Germinal center (tissue), 1 donor: Measurements from ENCODE around the gene ERI3.

ENCODE experiments used
- DNase-seq: peaks from one replicate; pipeline ENCODE4 v3.0.0; 2012; ENCODE audit warnings: mixed read lengths, low spot score

The ERI3 gene

DNA sequence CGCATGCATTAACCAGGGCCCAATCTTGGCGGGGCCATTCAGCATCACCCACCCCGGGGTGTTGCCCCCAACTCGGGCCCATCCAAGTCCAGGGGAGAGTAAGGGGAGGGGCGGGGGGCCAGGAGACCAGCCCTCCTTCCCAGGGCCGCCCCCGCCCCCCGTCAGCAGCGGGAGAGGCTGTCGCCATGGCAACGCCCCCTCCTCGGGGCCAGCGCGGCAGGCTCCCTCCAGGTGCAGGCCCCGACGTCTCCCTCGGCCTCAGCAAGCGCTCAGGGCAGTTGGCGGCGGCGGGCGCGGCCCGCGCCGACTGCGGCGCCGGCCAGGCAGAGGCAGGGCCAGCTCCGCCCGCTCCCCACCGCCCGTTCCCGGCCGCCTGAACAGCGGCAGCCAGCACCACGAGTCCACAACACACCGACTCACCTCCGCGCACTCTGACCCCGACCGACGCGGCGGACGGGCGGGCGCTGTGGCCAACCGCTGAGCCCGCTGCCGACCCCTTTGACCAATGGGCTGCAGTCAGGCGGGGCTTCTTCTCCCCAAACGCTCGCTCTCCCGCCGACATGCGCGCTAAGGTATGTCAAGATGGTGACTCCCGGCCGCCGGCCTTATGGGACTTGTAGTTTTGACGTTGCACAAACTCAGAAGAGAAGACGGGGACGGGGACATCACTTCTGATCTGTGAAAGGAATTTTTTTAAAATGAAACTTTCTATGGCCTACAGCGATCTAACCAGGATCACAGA, at the start of gene ERI3:
Gene ERI3 (minus strand): TSS at position 418 of the 742 bp plus-strand sequence. CDS start 231 bp downstream, at position 187.
- DNase-seq = peak; percentile 99

DNA sequence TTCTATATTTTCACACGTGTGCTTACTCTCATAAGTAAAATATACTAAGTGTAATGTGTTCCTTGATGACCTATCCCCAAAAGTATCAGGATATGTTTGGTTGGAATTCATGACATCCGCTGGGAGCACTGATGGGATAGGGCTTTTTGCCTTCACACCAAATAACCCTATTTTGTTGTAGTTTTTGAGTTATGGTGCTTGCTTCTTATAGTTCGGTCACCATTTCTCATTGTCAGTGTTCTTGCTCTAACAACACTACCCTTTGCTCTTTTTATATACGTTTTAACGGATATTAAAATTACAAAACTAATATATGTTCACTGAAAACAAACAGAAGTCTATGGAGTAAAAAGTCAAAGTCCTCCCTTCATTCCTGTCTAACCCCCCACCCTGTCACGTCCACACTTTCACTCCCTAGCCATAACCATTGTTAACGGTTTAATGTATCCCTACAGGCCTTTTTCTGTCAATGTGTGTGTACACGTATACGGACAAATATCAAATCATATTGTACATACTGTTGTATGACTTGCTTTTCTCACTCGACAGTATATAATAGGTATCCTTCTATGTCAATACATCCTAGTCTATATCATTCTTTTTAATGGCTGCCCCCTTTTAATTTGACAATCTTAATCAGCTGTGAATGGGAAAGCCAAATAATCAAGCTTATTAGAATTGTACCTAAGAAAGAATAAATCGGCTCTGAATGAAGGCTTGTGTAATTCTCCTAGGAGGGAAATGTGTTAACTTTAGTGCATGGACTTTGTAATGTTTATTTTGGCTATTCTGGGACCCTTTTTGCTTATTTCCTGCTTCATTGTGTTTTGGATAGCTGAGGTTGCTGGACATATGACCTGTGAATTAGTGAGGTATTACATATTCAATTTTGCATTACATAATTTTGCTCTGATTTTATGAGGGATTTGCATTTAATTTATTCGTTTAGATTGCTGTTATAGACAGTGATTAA, 46.5 kb upstream of the ERI3 start:
- no peak for DNase-seq

GRCh38 chr1:44390277-44390676, 35.2 kb upstream of the ERI3 start:
- DNase-seq = no peak

DNA sequence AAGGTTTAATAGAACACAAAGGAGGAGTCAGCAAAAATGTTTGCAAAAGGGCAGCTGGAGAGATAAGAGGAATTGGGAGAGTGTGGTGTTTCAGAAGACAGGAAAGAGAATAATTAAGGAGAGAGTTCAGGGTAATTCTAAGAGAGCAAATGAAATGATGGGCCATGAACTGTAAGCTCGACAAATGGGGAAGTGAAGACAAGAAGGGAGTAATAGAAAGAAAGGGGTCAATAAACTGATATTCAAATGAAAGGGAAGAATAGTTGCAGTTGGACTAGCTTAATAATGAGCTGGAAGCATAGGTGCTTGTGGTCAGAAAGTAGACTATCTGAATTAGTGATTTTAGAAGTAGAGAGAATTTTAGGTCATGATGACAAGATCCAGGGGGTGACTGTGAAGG, 34.4 kb upstream of the ERI3 start:
- no peak for DNase-seq

DNA sequence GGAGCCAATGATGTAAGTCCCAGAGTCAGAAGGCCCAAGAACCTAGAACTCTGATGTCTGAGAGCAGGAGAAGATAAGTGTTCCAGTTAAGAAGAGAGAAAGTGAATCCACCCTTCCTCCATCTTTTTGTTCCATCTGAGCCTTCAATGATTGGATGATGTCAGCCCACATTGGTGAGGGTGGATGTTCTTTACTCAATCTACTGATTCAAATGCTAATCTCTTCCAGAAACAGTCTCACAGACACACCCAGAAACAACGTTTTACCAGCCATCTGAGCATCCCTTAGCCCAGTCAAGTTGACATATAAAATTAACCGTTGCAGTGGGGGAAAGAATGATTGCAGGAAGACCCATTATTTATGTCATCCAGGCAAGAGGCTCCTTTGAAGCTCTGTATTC, 33.5 kb upstream of the ERI3 start:
- DNase-seq = no peak

DNA sequence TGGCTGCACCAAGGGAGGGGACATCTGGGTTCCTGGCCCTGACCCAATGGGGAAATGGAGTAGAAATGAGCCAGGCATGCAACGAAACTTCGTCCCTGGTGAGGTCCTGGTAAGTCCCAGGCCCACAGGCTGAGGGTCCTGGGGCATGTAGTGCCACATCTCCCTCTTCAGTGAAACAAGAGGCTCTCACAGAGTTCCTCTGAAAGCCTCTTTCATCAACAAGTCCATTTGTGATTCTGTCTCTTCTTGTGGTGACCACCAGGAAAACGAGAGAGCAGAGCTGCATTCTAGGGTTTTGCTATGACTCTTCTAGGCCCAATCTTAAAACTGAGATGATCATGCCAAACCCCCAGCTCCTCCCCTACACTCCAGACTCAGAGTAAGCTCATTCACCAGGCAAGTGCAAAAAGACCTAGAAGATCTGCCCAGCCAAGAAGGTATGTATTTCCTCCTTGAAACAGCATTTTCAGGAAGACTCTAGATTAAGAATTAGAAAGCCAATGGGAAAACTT, 25.7 kb upstream of the ERI3 start:
- no peak for DNase-seq

GRCh38 chr1:44377925-44378784, 23.1 kb upstream of the ERI3 start:
- DNase-seq = peak; percentile 60

DNA sequence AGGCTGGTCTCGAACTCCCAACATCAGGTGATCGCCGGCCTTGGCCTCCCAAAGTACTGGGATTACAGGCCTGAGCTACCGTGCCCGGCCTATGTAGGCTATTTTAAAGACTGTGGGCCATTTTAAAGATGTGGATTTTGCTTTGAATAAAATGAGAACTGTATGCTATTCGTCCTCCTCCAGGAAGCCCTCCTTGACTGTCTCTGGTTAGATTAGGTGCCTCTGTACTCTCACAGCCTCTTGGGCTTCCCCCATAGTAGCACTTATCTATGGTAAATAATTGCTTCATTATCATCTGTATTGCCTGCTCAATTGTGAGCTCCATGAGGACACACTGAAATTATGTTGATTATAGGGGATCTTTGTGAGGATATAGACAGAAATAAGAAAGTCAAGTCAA, 20.5 kb upstream of the ERI3 start:
- DNase-seq = no peak

DNA sequence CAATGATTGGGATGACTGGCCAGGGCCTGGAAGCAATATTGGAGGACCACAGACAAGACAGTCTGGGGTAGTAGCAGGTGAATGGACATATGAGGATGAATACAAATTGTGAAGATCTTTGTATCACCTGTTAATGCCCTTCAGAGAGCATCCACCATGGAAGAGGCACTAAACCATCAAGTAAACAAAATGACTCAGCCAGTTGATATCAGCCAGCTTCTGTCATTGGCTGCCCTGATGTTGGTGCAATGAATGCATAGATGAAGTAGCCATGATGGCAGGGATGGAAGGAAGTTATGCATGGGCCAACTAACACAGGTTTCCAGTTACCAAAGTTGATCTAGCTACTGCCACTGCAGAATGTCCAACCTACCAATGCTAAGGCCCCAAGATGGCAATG, 16.1 kb upstream of the ERI3 start:
- DNase-seq = no peak

- no peak for DNase-seq
These were observed 13.6 kb upstream of the ERI3 start for GRCh38 chr1:44368471-44369151.

- no peak for DNase-seq
These were observed 12.9 kb upstream of the ERI3 start for GRCh38 chr1:44367944-44368343.

DNA sequence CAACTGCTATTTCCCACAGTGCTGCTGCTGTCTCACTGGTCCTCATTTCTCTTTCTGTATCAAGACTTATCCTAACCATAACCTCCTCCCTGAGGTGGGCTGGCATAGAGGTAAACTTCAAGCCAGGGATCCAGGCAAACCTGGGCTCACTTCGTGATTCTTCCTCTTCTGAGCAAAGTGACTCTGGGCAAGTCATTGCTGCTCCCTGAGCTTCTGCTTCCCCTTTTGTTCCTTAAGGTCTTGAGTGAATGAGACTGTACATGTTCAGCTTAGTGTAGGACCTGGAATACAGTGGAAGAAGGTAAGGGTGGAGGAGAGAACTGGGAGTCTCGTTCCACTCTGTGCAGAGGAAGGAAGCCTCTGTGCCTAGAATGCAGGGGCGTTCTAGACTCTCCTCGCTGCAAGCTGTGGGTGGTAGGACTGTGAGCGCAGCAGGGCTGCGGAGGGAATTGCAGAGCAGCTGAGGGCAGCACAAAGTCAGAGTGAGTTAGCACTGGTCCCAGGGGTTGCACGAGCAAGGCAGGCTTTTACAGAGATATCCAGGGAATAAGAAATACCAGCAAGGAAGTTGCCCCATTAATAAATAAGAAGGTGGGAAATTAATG, 11.4 kb upstream of the ERI3 start:
- no peak for DNase-seq

DNA sequence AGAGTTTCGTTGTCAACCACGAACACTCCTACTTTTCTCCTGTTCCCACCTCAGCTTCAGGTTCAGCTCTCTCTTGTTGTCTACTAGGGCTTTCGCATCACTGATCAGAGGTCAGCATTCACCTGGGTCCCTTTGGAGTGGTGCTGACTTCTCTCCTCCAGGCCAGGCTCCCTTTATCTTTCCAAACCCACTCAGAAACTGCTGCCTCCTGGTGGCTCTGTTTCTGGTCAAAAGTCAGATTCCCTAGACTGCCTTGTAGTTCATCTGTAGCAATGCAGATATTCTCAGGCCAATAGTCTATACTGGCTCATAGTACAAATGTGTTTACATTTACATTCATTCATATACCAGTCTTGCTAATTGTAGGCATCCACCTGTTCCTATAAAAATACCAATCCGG, 6.4 kb upstream of the ERI3 start:
- DNase-seq = no peak

DNA sequence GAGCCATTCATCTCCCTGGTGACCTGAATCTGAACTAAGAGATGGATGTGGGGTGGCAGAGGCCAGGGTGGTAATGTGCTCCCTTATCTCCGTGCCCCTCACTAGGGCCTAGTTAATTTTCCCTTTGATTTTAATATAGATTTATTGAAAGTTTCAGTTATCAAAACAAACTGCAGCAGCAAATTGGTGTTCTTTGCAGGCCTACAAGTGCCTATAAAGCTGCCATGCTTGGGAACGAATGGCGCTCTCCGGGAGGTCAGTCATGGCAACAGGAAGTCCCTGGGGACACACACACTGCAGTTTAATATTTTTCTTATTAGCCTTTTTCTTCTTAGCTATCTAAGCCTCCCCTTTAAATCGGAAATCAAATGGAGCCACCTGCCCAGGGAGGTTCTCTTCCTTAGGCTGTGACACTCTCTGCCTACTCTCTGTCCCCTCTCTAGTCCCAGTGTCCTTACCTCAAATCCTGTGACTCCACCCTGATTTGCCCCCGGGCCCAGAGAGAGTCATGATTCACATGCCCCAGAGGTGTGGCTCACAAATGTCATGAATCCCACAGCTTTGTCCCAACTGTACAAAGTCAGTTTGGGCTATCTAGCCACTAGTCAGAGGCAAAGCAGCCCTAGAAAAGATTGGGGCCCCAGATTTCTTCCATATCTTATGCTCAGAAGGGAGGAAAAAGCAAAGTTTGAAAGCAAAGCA, 4.3 kb upstream of the ERI3 start:
- DNase-seq = no peak

DNA sequence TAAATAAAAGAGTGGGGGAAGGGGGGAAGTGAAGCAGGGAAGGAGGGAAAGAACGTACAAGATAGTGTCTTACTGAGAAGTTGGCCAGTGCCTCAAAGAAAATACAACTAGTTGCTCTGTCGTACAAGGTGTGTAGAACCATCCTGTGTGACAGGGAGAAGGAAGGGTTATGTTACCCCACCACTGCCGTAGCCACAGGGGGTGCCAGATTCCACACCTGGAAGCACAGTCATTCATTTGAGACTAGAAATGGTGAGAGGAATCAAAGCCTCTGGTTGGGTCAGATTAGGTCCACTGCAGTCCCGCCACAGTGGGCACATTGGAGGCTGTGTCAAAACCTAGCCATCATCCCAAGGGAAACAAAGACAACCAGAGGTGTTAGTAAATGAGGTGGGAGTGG, 2.7 kb upstream of the ERI3 start:
- no peak for DNase-seq

GRCh38 chr1:44355582-44356305, 687 bp upstream of the ERI3 start:
- DNase-seq = no peak

DNA sequence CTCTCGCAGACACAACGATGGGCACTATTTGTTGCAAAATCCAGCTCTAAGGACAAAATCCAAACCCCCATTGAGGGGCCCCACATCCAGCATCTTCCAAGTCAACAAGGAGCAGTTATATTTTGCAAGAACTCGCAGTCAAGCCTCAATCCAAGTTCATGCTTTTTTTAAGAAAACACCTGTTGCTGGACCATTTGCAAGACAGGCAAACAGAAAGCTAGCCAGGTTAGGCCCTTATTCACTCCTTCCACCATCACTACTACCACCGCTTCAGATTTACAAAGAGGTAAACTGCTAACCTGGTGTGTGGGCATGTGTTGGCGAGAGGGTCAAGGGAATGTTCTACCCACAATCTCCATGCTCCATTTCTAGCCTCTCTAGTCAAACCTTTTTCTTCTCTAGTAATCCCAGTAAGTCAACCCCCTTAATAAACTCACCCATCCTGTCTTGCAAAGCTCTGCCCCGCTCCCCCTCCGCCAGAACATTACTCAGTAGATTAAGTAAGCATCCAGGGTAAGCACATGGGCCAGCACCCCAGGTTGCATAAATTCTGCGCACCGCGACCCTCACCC, 703 bp downstream of the ERI3 start:
- DNase-seq = no peak

DNA sequence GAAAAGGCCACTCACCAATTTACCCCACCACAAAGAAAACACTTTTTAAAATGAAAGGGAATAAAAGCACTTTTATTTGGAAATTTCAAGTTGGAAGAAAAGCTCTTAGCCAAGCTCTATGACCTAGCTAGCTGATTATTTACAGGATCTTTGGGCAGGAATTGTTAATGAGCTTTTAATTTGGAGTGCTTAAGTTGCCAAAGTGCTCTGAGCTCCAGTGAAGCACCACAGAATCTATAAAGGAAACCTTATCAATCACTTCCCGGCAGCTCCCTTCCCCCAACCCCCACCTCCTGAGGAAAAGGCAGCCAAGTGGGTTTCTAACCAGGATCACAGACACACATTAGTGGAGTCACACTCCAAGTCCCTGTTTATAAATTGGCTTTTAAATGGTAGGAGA, 1.5 kb downstream of the ERI3 start:
- no peak for DNase-seq

DNA sequence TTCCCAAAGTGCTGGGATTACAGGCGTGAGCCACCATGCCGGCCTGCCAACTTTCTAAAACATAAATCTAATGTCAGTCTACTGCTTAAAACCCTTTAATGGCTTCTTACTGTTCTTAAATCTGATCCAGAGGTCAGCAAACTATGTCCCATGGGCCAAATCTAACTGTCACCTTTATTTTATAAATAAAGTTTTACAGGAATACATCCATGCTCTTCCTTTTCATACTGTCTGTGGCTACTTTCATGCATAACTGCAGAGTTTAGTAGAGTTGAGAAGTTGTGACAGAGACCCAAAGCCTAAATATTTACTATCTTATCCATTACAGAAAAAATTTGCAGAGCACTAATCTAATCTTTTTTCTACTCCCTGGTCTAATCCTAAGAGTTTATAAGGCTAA, 3.8 kb downstream of the ERI3 start:
- DNase-seq = no peak
